DMS 273 treated with DMSO at 0.1 percent for 48 hours (cell line): ENCODE data around the gene SLC38A3.

ENCODE experiments used
- DNase-seq: peaks from one replicate; lab custom pipeline; 2025; lab: John Stamatoyannopoulos, UW

The SLC38A3 gene

GRCh38 chr3:50204804-50205412 is at the start of gene SLC38A3:
Gene SLC38A3 (plus strand): TSS chr3:50205271. CDS start chr3:50214200, 8,929 bp downstream.
- no peak for DNase-seq

GRCh38 chr3:50155491-50155878 is 49.6 kb upstream of the SLC38A3 start:
- no peak for DNase-seq

- DNase-seq, result no peak
Measured at GRCh38 chr3:50155891-50156290, 49.2 kb upstream of the SLC38A3 start.

GRCh38 chr3:50156549-50157493 is 48.2 kb upstream of the SLC38A3 start:
- no peak for DNase-seq

- DNase-seq, result no peak
Measured at GRCh38 chr3:50157827-50158529, 47.1 kb upstream of the SLC38A3 start.

- DNase-seq, result no peak
Measured at GRCh38 chr3:50158530-50159146, 46.4 kb upstream of the SLC38A3 start.

GRCh38 chr3:50160561-50160983 is 44.5 kb upstream of the SLC38A3 start:
- no peak for DNase-seq

- DNase-seq, result no peak
Measured at GRCh38 chr3:50161320-50161719, 43.8 kb upstream of the SLC38A3 start.

GRCh38 chr3:50162034-50162883 is 42.8 kb upstream of the SLC38A3 start:
- no peak for DNase-seq

GRCh38 chr3:50163572-50164455 is 41.3 kb upstream of the SLC38A3 start:
- DNase-seq, result no peak

GRCh38 chr3:50164481-50164880 is 40.6 kb upstream of the SLC38A3 start:
- no peak for DNase-seq

- no peak for DNase-seq
Measured at GRCh38 chr3:50164984-50165909, 39.8 kb upstream of the SLC38A3 start.

GRCh38 chr3:50165910-50166538 is 39.0 kb upstream of the SLC38A3 start:
- DNase-seq, result no peak

GRCh38 chr3:50166620-50167019 is 38.5 kb upstream of the SLC38A3 start:
- no peak for DNase-seq

GRCh38 chr3:50167069-50167840 is 37.8 kb upstream of the SLC38A3 start:
- no peak for DNase-seq

- DNase-seq, result no peak
Measured at GRCh38 chr3:50167841-50168209, 37.2 kb upstream of the SLC38A3 start.

- no peak for DNase-seq
Measured at GRCh38 chr3:50168388-50168787, 36.7 kb upstream of the SLC38A3 start.

GRCh38 chr3:50168791-50169190 is 36.3 kb upstream of the SLC38A3 start:
- no peak for DNase-seq
